GM21723 (cell line): ENCODE results near the gene CDKN3.
"Not testable (repeated sequence)": the region's sequence is repeated elsewhere in the genome, so short reads cannot be mapped to it uniquely, and the experiment has no call there.

Experiments used
- ATAC-seq: cut with Tn5 transposase; IDR thresholded peaks from one replicate; pipeline ENCODE4 v1.9.1; 2021; ENCODE audit warnings: mild to moderate bottlenecking, moderate library complexity; ENCODE audit not compliant: unreplicated experiment

Gene CDKN3

GRCh38 chr14:54369343-54369742 lies 27.5 kb upstream of the CDKN3 start:
- ATAC-seq, result no peak

- ATAC-seq, result no peak
These were observed 26.2 kb upstream of the CDKN3 start for GRCh38 chr14:54370323-54371198.

GRCh38 chr14:54374117-54374884 lies 22.5 kb upstream of the CDKN3 start:
- no peak for ATAC-seq

GRCh38 chr14:54377501-54377900 lies 19.3 kb upstream of the CDKN3 start:
- ATAC-seq, result no peak

GRCh38 chr14:54378893-54379292 lies 17.9 kb upstream of the CDKN3 start:
- not testable (repeated sequence) for ATAC-seq

- ATAC-seq, result not testable (repeated sequence)
These were observed 16.2 kb upstream of the CDKN3 start for GRCh38 chr14:54380558-54380957.

- no peak for ATAC-seq
These were observed 15.0 kb upstream of the CDKN3 start for GRCh38 chr14:54381821-54382220.

GRCh38 chr14:54383835-54384234 lies 13.0 kb upstream of the CDKN3 start:
- no peak for ATAC-seq

GRCh38 chr14:54385556-54385955 lies 11.3 kb upstream of the CDKN3 start:
- no peak for ATAC-seq

- no peak for ATAC-seq
These were observed 9.5 kb upstream of the CDKN3 start for GRCh38 chr14:54387328-54387727.

- ATAC-seq, result no peak
These were observed 4.5 kb upstream of the CDKN3 start for GRCh38 chr14:54392131-54392859.

GRCh38 chr14:54392986-54393884 lies 3.6 kb upstream of the CDKN3 start:
- not testable (repeated sequence) for ATAC-seq

- ATAC-seq, result no peak
These were observed 2.2 kb upstream of the CDKN3 start for GRCh38 chr14:54394596-54394995.

GRCh38 chr14:54395284-54395683 lies 1.5 kb upstream of the CDKN3 start:
- no peak for ATAC-seq

GRCh38 chr14:54395716-54396115 lies 1.1 kb upstream of the CDKN3 start:
- no peak for ATAC-seq

GRCh38 chr14:54396183-54396492 lies 669 bp upstream of the CDKN3 start:
- ATAC-seq, result no peak

- ATAC-seq, result no peak
These were observed 2.8 kb downstream of the CDKN3 start for GRCh38 chr14:54399560-54399959.

GRCh38 chr14:54403401-54404005 lies 6.7 kb downstream of the CDKN3 start:
- ATAC-seq, result not testable (repeated sequence)

- no peak for ATAC-seq
These were observed 13.4 kb downstream of the CDKN3 start for GRCh38 chr14:54410215-54410614.

GRCh38 chr14:54411371-54411770 lies 14.6 kb downstream of the CDKN3 start:
- ATAC-seq, result no peak
